Esophagus muscularis mucosa (tissue), 4 donors: ENCODE measurements around the gene G6PD. TPM values are rescaled to one million over a fixed set of nuclear protein-coding genes. Genes with fewer than 3 reads are reported as not detected.

Source experiments
- DNase-seq: peaks from one replicate; pipeline ENCODE4 v3.0.0-alpha.2; 2017; ENCODE audit errors: extremely low spot score
- H3K27ac ChIP-seq, 4 donors: fragments of 200-600 bp; sonication (generic); replicated peaks in 1 of 4; 1 replicate in 3 of 4; 2 replicates in 1 of 4; pipeline ENCODE4 v1.5.1; 2016 to 2019; ENCODE audit warnings: mild to moderate bottlenecking in 1 of 4
- H3K27me3 ChIP-seq, 4 donors: fragments of 200-600 bp; sonication (generic); one replicate each; pipeline versions ENCODE4 v1.5.1 to v1.6.0; 2016 to 2019
- H3K36me3 ChIP-seq, 4 donors: fragments of 200-600 bp; sonication (generic); one replicate each; pipeline ENCODE4 v1.5.1; 2016 to 2019
- H3K4me1 ChIP-seq, 4 donors: fragments of 200-600 bp; sonication (generic); one replicate each; pipeline ENCODE4 v1.5.1; 2016 to 2019
- H3K4me3 ChIP-seq, 4 donors: fragments of 200-600 bp; sonication (generic); 1 replicate in 2 of 4; 2 replicates in 2 of 4; pipeline ENCODE4 v1.5.1; 2016 to 2019; ENCODE audit warnings: mild to moderate bottlenecking in 4 of 4, moderate library complexity in 1 of 4
- H3K9me3 ChIP-seq, 4 donors: fragments of 200-600 bp; sonication (generic); 1 replicate in 3 of 4; 2 replicates in 1 of 4; pipeline ENCODE4 v1.5.1; 2016 to 2019
- EP300 ChIP-seq: sonication (generic); formaldehyde crosslinking; IDR thresholded peaks from one replicate; pipeline ENCODE4 v1.6.1; 2017; ENCODE audit warnings: antibody characterized with exemption
- POLR2A ChIP-seq: fragments of 450-650 bp; IDR thresholded peaks from one replicate; pipeline ENCODE4 v1.6.1; 2017; ENCODE audit warnings: antibody characterized with exemption, moderate library complexity, mild to moderate bottlenecking, low read depth
- POLR2AphosphoS5 ChIP-seq, 2 donors: sonication (generic); formaldehyde crosslinking; IDR thresholded peaks; one replicate each; pipeline ENCODE4 v1.6.1; 2017; ENCODE audit warnings: antibody characterized with exemption in 2 of 2
- WGBS: methylation state at CpG from one replicate; pipeline ENCODE4 v1.1.5; 2018; 5-methylcytosine and 5-hydroxymethylcytosine counted together
- intact Hi-C: fragments of 100-400 bp; cut with DNase I; formaldehyde crosslinking; loops from one replicate; pipeline ENCODE4 v1.15.1; 2023
- total RNA-seq, 4 donors: library from RNA; depleted of rRNA; stranded (reverse); fragments of >200 nt; gene quantifications; one replicate each; pipeline versions ENCODE4 v1.1.0 to v1.2.1, GENCODE V29; 2016
- TF ChIP-seq, protein P1 (sequence below), 3 experiments: fragments of 200-600 bp in 2 of 3; fragments of 450-650 bp in 1 of 3; sonication (generic) in 2 of 3; IDR thresholded peaks; one replicate each; pipeline ENCODE4 v1.5.1; 2017 to 2019; ENCODE audit warnings: antibody characterized with exemption in 3 of 3, mild to moderate bottlenecking in 2 of 3, moderate library complexity in 1 of 3

The G6PD gene
- total RNA-seq, 4 donors from 2014 or later = 22.0 to 43.8 (median 27.3) TPM

DNA sequence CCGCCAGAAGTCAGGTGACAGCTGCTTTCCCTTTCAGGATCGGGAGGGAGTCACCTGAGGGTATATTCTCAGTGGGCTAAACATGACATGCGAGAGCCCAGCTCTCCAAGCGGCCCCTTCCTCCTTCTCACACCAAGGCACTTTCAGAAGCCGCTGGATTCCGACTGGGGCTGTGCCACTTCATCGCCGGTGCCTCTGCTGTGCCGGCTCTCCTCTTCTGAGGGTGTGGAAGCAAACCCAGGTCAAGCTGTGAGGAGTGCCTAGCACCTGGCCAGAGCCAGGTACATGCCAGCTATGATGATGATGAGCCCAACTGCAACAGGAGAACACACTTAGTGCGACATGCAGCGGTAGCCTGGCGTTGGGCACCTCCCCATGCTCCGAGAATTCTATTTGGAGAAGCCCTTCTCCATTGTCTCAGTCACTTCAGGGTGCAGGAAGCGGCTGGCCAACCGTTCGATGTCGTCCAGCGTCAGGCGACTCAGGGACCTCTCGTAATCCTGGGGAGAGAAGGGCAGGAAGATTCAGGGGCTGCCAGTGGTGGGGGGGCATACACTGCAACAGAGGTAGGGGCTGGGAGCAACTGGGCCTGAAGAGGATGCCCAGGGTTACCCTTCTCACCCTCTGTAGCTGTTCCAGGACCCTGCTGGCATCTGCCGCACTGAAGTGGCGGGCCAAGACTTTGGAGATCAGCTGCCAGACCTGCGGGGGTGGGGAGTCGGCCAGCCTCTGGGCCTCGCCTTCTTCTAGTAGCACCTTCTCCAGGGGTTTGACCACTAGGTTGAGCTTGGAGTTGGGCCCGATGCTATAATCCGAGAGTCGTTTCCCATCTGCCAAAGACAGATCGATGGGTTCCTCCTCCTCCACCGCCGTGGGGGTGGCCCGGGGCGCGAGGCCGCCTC is 61.2 kb downstream of the G6PD start:
- Histone ChIP-seq H3K9me3 (no peaks in the 10 kb centered on the region), H3K36me3 (peaks cover 0 to 29% (median 24%) of the 10 kb centered on the region in 4 donors), H3K27me3 (no peaks in the 10 kb centered on the region), H3K4me1 (peaks cover 23 to 50% (median 45%) of the 10 kb centered on the region in 4 donors), H3K4me3 (peak overlapping the region; percentile 68 to 81 (median 70)), H3K27ac (peak overlapping the region; percentile 86 to 89 (median 88))
- DNase-seq = no peak
- 75% methylated on average over 25 of the region's 35 CpGs for WGBS
- no peak for TF ChIP-seq POLR2A
- intact Hi-C loops = loop anchor here (5.0 kb wide), 2 partner anchors 42 to 48 kb away; partner anchors contain the start of gene GDI1

DNA sequence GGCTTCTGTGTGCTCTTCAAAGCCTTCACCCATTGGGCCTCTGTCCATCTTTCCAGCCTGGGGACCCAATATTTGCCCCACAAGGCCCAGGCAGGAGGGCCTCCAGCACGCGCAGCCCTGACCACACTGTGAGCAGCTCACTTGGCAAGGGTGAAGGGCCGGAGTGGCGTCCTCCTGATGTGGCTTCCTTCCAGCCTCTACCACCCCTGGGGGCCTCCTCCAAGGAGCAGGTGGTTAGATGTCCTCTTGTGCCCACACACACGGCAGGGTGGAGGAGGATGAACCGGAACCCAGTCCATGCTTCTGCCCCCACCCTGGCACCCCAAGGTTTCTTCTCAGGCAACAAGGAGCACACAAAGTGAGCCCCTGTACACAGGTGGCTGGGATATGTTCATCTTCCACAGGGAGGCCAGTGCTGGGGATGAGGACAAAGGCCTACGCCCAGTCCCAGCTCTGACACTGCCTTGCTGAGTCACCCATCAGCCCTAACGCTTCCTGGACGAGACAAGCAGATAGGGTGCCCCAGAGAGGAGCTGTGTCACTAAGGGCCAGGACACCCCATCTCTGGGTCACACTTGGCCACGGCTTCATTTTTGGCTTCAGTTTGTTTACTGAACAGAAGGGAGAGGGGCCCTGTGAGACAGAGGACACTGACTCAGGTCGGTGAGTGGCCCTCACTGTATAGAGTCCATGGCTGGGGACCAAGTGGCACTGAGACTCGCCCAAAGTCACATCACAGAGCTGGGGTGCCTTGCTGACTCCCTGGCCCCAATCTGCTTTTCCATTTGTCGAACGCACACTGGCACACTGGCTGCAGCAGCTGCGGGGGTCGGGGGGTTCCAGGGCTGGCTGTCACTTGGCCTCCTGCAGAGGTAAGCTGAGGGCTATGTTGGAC is 62.1 kb downstream of the G6PD start:
- Histone ChIP-seq H3K4me1 (peaks cover 22 to 49% (median 43%) of the 10 kb centered on the region in 4 donors), H3K4me3 (no peak overlapping the region), H3K27me3 (no peaks in the 10 kb centered on the region), H3K27ac (peak overlapping the region in 2 of 4 donors; percentile 19 to 30), H3K9me3 (no peaks in the 10 kb centered on the region), H3K36me3 (peaks cover 0 to 29% (median 24%) of the 10 kb centered on the region in 4 donors)
- intact Hi-C loops = loop anchor here (5.0 kb wide), 2 partner anchors 43 to 47 kb away; partner anchors contain the start of gene GDI1
- TF ChIP-seq, protein P1, sequence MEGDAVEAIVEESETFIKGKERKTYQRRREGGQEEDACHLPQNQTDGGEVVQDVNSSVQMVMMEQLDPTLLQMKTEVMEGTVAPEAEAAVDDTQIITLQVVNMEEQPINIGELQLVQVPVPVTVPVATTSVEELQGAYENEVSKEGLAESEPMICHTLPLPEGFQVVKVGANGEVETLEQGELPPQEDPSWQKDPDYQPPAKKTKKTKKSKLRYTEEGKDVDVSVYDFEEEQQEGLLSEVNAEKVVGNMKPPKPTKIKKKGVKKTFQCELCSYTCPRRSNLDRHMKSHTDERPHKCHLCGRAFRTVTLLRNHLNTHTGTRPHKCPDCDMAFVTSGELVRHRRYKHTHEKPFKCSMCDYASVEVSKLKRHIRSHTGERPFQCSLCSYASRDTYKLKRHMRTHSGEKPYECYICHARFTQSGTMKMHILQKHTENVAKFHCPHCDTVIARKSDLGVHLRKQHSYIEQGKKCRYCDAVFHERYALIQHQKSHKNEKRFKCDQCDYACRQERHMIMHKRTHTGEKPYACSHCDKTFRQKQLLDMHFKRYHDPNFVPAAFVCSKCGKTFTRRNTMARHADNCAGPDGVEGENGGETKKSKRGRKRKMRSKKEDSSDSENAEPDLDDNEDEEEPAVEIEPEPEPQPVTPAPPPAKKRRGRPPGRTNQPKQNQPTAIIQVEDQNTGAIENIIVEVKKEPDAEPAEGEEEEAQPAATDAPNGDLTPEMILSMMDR (IDR thresholded peaks at IDR 0.05) = no peak
- TF ChIP-seq POLR2AphosphoS5 (IDR thresholded peaks at IDR 0.05) (no peak), EP300 (no peak), POLR2A (no peak)
- WGBS = 88% methylated on average over 12 of the region's 16 CpGs
- no peak for DNase-seq

DNA sequence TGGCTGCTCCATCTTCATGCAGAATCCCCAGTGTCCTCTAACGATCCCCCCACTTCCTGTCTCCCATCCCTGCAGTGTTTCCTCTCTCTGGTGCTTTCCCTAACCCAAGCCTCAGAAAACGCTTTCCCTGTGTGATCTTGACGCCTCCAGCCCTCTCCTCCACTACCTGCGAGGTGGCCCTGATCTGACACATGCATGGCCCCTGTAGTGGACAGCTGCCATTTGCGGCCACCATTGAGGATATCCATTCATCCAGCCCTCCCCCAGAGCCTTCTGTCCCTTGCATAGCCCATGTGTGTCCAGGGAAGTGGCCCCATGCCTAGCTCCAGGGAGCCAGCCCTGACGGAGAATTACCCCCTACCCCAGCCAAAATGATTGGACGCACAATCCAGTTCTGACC is 63.3 kb downstream of the G6PD start:
- WGBS = 85% methylated on average over 7 of the region's 7 CpGs
- intact Hi-C loops = no loop called here
- H3K27ac ChIP-seq = no peak overlapping the region
- peaks cover 14 to 41% (median 38%) of the 10 kb centered on the region in 4 donors for H3K4me1 ChIP-seq
- no peaks in the 10 kb centered on the region for H3K9me3 ChIP-seq
- H3K27me3 ChIP-seq = no peaks in the 10 kb centered on the region
- peaks cover 0 to 25% (median 21%) of the 10 kb centered on the region in 4 donors for H3K36me3 ChIP-seq
- no peak for TF ChIP-seq POLR2A
- no peak for TF ChIP-seq POLR2AphosphoS5 (IDR thresholded peaks at IDR 0.05)
- TF ChIP-seq, protein P1 (IDR thresholded peaks at IDR 0.05) = no peak
- no peak for TF ChIP-seq EP300
- DNase-seq = no peak
- H3K4me3 ChIP-seq = no peak overlapping the region

DNA sequence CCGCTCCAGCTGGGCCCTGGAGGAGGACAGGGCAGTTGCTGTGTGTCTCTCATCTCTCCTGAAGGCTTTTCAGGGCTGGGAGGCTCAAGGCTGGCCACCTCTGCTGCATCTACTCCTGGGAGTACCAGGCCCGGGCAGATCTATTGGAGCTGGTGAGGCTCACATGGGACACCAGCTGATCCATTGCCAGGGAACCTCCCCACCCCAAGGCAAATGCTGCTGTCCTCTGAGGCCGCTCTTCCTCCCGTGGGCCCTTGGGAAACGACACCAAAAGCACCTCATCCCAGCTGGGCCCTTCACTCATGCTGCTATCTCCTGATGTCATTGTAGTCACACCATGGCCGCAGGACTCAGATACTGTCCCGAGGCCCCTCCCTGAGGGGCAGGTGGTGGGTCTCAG is 63.9 kb downstream of the G6PD start:
- Histone ChIP-seq H3K4me1 (peaks cover 14 to 42% (median 41%) of the 10 kb centered on the region in 4 donors), H3K9me3 (no peaks in the 10 kb centered on the region), H3K27ac (no peak overlapping the region), H3K27me3 (no peaks in the 10 kb centered on the region), H3K36me3 (peaks cover 0 to 19% (median 15%) of the 10 kb centered on the region in 4 donors), H3K4me3 (no peak overlapping the region)
- TF ChIP-seq, protein P1 (IDR thresholded peaks at IDR 0.05) = no peak
- TF ChIP-seq EP300 (no peak), POLR2AphosphoS5 (IDR thresholded peaks at IDR 0.05) (no peak)
- 69% methylated on average over 5 of the region's 7 CpGs for WGBS
- intact Hi-C loops = no loop called here
- no peak for DNase-seq
